ENCODE results near the gene USP25.

DNA sequence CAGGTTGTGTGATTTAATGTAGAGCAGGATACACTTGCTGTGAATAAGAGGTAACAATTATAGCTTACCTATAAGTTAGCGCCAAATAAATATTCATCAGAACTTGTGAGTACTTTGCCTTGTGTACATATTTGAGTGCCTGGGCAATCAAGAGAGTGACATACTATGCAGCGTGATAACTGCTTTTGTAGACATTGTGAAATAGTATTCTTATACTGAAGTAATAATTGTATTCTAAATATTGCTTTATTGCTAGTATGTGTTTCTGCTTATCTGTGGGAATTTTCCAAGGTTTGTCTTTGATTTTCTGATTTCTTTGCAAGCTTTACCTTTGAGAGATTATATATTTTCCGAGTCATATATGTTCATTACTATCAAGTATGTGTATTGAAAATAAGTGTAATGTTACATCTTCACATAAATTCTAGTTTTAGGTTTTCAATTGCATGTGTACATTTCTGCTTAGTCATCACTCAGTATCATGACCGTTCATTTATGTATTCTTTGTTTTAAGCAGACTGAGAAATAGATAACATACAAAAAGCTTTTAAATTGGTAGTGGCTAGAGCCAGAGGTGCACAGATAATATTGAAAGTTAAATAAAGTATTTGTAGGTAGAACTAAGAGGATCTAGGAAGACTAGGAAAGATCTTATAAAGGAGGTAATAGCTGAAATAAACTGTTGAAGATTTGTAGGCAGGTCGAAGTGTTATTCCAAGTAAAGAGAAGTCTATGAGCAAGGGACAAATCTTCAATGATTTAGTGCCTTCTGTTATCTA lies 19.5 kb downstream of the USP25 start:
- TF ChIP-seq, protein P1, sequence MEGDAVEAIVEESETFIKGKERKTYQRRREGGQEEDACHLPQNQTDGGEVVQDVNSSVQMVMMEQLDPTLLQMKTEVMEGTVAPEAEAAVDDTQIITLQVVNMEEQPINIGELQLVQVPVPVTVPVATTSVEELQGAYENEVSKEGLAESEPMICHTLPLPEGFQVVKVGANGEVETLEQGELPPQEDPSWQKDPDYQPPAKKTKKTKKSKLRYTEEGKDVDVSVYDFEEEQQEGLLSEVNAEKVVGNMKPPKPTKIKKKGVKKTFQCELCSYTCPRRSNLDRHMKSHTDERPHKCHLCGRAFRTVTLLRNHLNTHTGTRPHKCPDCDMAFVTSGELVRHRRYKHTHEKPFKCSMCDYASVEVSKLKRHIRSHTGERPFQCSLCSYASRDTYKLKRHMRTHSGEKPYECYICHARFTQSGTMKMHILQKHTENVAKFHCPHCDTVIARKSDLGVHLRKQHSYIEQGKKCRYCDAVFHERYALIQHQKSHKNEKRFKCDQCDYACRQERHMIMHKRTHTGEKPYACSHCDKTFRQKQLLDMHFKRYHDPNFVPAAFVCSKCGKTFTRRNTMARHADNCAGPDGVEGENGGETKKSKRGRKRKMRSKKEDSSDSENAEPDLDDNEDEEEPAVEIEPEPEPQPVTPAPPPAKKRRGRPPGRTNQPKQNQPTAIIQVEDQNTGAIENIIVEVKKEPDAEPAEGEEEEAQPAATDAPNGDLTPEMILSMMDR (IDR thresholded peaks at IDR 0.05) = no peak
- TF ChIP-seq POLR2A (IDR thresholded peaks at IDR 0.05) = no peak
